Activated naive CD8-positive, alpha-beta T cell treated with anti-CD3 and anti-CD28 coated beads for 36 hours (primary cell): ENCODE results near the gene CLDN4. TPM values are rescaled to one million over a fixed set of nuclear protein-coding genes. Genes with fewer than 3 reads are reported as not detected.
"Not testable (repeated sequence)": the region's sequence is repeated elsewhere in the genome, so short reads cannot be mapped to it uniquely, and the experiment has no call there.

Experiments
- DNase-seq: peaks from one replicate; pipeline ENCODE4 v3.0.0; 2021
- H3K27ac Mint-ChIP-seq: one replicate; pipeline ENCODE4 v1.8.0; 2022; ENCODE audit warnings: mild to moderate bottlenecking, moderate library complexity, mixed read lengths
- H3K27me3 Mint-ChIP-seq: one replicate; pipeline ENCODE4 v1.8.0; 2022; ENCODE audit warnings: mild to moderate bottlenecking, mixed read lengths
- H3K36me3 Mint-ChIP-seq: one replicate; pipeline ENCODE4 v1.8.0; 2021; ENCODE audit warnings: mild to moderate bottlenecking, mixed read lengths
- H3K4me1 Mint-ChIP-seq: one replicate; pipeline ENCODE4 v1.8.0; 2021; ENCODE audit warnings: mixed read lengths
- H3K4me3 Mint-ChIP-seq: one replicate; pipeline ENCODE4 v1.8.0; 2022; ENCODE audit warnings: mild to moderate bottlenecking, moderate library complexity, mixed read lengths
- H3K9me3 Mint-ChIP-seq: one replicate; pipeline ENCODE4 v1.8.0; 2022; ENCODE audit warnings: mixed read lengths
- total RNA-seq, 2 experiments: library from RNA; stranded (reverse); gene quantifications; one replicate each; pipeline ENCODE4 v1.2.3, GENCODE V29; 2021

The CLDN4 gene
- total RNA-seq = under 1 TPM; 0.12 to 0.33 TPM

GRCh38 chr7:73830681-73831583, at the start of gene CLDN4:
Gene CLDN4, plus strand, starts transcription at chr7:73830996. Its CDS starts 206 bp downstream, at chr7:73831202.
- peaks cover 20% of the 10 kb centered on the region for H3K27me3 Mint-ChIP-seq
- no peak within 1 kb of the TSS for H3K4me3 Mint-ChIP-seq
- peaks cover 22% of the 10 kb centered on the region for H3K4me1 Mint-ChIP-seq
- H3K9me3 Mint-ChIP-seq = no peaks in the 10 kb centered on the region
- no peaks in the 10 kb centered on the region for H3K36me3 Mint-ChIP-seq
- no peak for DNase-seq
- no peak within 1 kb of the TSS for H3K27ac Mint-ChIP-seq

- Mint-ChIP-seq H3K4me1 (no peaks in the 10 kb centered on the region), H3K9me3 (peaks cover 2% of the 10 kb centered on the region), H3K27me3 (no peaks in the 10 kb centered on the region), H3K36me3 (no peaks in the 10 kb centered on the region), H3K4me3 (no peak overlapping the region), H3K27ac (no peak overlapping the region)
- DNase-seq = no peak
These were observed 44.2 kb upstream of the CLDN4 start for GRCh38 chr7:73786588-73786987.

- H3K9me3 Mint-ChIP-seq, H3K4me3 Mint-ChIP-seq, H3K4me1 Mint-ChIP-seq, DNase-seq, H3K27me3 Mint-ChIP-seq, H3K27ac Mint-ChIP-seq, H3K36me3 Mint-ChIP-seq: not testable (repeated sequence)
These were observed 43.1 kb upstream of the CLDN4 start for GRCh38 chr7:73787786-73788048.

GRCh38 chr7:73789051-73789450, 41.7 kb upstream of the CLDN4 start:
- H3K36me3 Mint-ChIP-seq = no peaks in the 10 kb centered on the region
- H3K9me3 Mint-ChIP-seq = no peaks in the 10 kb centered on the region
- no peak overlapping the region for H3K4me3 Mint-ChIP-seq
- no peaks in the 10 kb centered on the region for H3K27me3 Mint-ChIP-seq
- no peak overlapping the region for H3K27ac Mint-ChIP-seq
- no peak for DNase-seq
- H3K4me1 Mint-ChIP-seq = no peaks in the 10 kb centered on the region

- DNase-seq, H3K4me3 Mint-ChIP-seq, H3K9me3 Mint-ChIP-seq, H3K27ac Mint-ChIP-seq, H3K36me3 Mint-ChIP-seq, H3K4me1 Mint-ChIP-seq, H3K27me3 Mint-ChIP-seq: not testable (repeated sequence)
These were observed 39.6 kb upstream of the CLDN4 start for GRCh38 chr7:73791170-73791690.

GRCh38 chr7:73795188-73795587, 35.6 kb upstream of the CLDN4 start:
- not testable (repeated sequence) for H3K4me3 Mint-ChIP-seq, H3K36me3 Mint-ChIP-seq, H3K9me3 Mint-ChIP-seq, H3K27me3 Mint-ChIP-seq, H3K4me1 Mint-ChIP-seq, H3K27ac Mint-ChIP-seq, DNase-seq

- H3K9me3 Mint-ChIP-seq, H3K36me3 Mint-ChIP-seq, DNase-seq, H3K4me3 Mint-ChIP-seq, H3K4me1 Mint-ChIP-seq, H3K27ac Mint-ChIP-seq, H3K27me3 Mint-ChIP-seq: not testable (repeated sequence)
These were observed 34.1 kb upstream of the CLDN4 start for GRCh38 chr7:73796656-73797055.

- not testable (repeated sequence) for H3K36me3 Mint-ChIP-seq, H3K27me3 Mint-ChIP-seq, H3K9me3 Mint-ChIP-seq, H3K4me1 Mint-ChIP-seq, H3K4me3 Mint-ChIP-seq, DNase-seq, H3K27ac Mint-ChIP-seq
These were observed 33.6 kb upstream of the CLDN4 start for GRCh38 chr7:73797176-73797575.

GRCh38 chr7:73799282-73800141, 31.3 kb upstream of the CLDN4 start:
- Mint-ChIP-seq H3K4me3 (no peak overlapping the region), H3K27ac (no peak overlapping the region), H3K36me3 (no peaks in the 10 kb centered on the region), H3K9me3 (no peaks in the 10 kb centered on the region), H3K27me3 (no peaks in the 10 kb centered on the region), H3K4me1 (no peaks in the 10 kb centered on the region)
- DNase-seq = no peak

- no peak overlapping the region for H3K4me3 Mint-ChIP-seq
- no peaks in the 10 kb centered on the region for H3K9me3 Mint-ChIP-seq
- no peaks in the 10 kb centered on the region for H3K36me3 Mint-ChIP-seq
- H3K4me1 Mint-ChIP-seq = no peaks in the 10 kb centered on the region
- H3K27me3 Mint-ChIP-seq = no peaks in the 10 kb centered on the region
- DNase-seq = no peak
- H3K27ac Mint-ChIP-seq = no peak overlapping the region
These were observed 29.2 kb upstream of the CLDN4 start for GRCh38 chr7:73801577-73801976.

GRCh38 chr7:73802459-73802858, 28.3 kb upstream of the CLDN4 start:
- DNase-seq = no peak
- no peaks in the 10 kb centered on the region for H3K36me3 Mint-ChIP-seq
- H3K27ac Mint-ChIP-seq = no peak overlapping the region
- no peaks in the 10 kb centered on the region for H3K9me3 Mint-ChIP-seq
- no peak overlapping the region for H3K4me3 Mint-ChIP-seq
- H3K27me3 Mint-ChIP-seq = no peaks in the 10 kb centered on the region
- no peaks in the 10 kb centered on the region for H3K4me1 Mint-ChIP-seq

- no peaks in the 10 kb centered on the region for H3K36me3 Mint-ChIP-seq
- no peak overlapping the region for H3K27ac Mint-ChIP-seq
- DNase-seq = no peak
- peaks cover 20% of the 10 kb centered on the region for H3K27me3 Mint-ChIP-seq
- H3K4me3 Mint-ChIP-seq = no peak overlapping the region
- H3K4me1 Mint-ChIP-seq = no peaks in the 10 kb centered on the region
- peaks cover 4% of the 10 kb centered on the region for H3K9me3 Mint-ChIP-seq
These were observed 21.3 kb upstream of the CLDN4 start for GRCh38 chr7:73809467-73809951.

- no peak overlapping the region for H3K4me3 Mint-ChIP-seq
- H3K36me3 Mint-ChIP-seq = no peaks in the 10 kb centered on the region
- no peaks in the 10 kb centered on the region for H3K4me1 Mint-ChIP-seq
- peaks cover 4% of the 10 kb centered on the region for H3K9me3 Mint-ChIP-seq
- H3K27me3 Mint-ChIP-seq = peaks cover 20% of the 10 kb centered on the region
- H3K27ac Mint-ChIP-seq = no peak overlapping the region
- no peak for DNase-seq
These were observed 19.8 kb upstream of the CLDN4 start for GRCh38 chr7:73810998-73811360.

- DNase-seq = peak; percentile 55
- Mint-ChIP-seq H3K4me3 (no peak overlapping the region), H3K27me3 (peaks cover 20% of the 10 kb centered on the region)
These were observed 19.0 kb upstream of the CLDN4 start for GRCh38 chr7:73811760-73812168.

GRCh38 chr7:73812996-73813395, 17.8 kb upstream of the CLDN4 start:
- Mint-ChIP-seq H3K27me3 (peaks cover 20% of the 10 kb centered on the region), H3K9me3 (peaks cover 4% of the 10 kb centered on the region), H3K4me3 (no peak overlapping the region), H3K4me1 (no peaks in the 10 kb centered on the region), H3K36me3 (no peaks in the 10 kb centered on the region), H3K27ac (no peak overlapping the region)
- no peak for DNase-seq

More at GRCh38 chr7:73811760-73812168, 19.0 kb upstream of the CLDN4 start:
- Mint-ChIP-seq H3K27ac (no peak overlapping the region), H3K36me3 (no peaks in the 10 kb centered on the region), H3K9me3 (peaks cover 4% of the 10 kb centered on the region), H3K4me1 (no peaks in the 10 kb centered on the region)
